ENCODE data around the gene ACIN1. TPM values are rescaled to one million over a fixed set of nuclear protein-coding genes. Genes with fewer than 3 reads are reported as not detected.
"Not testable (repeated sequence)": the region's sequence is repeated elsewhere in the genome, so short reads cannot be mapped to it uniquely, and the experiment has no call there.

The ACIN1 gene
- total RNA-seq, 4 donors from 2014 or later: 96.5 to 143 (median 108) TPM

GRCh38 chr14:23112359-23113178 is 17.6 kb upstream of the ACIN1 start:
- H3K4me1 ChIP-seq: peaks cover 0 to 13% (median 0%) of the 10 kb centered on the region in 4 donors
- peaks cover 0 to 9% of the 10 kb centered on the region in 2 donors for H3K27me3 ChIP-seq
- no peak overlapping the region for H3K4me3 ChIP-seq
- DNase-seq (ENCODE audit: low spot score in 2 of 2): no peak
- no peak for TF ChIP-seq EP300 (IDR thresholded peaks at IDR 0.05)
- TF ChIP-seq POLR2A (IDR thresholded peaks at IDR 0.05): no peak
- TF ChIP-seq CTCF (IDR thresholded peaks at IDR 0.05): no peak
- WGBS, 2 donors: 65 to 69% methylated on average over 12 of the region's 12 CpGs
- no peak overlapping the region for H3K27ac ChIP-seq
- H3K9me3 ChIP-seq: no peaks in the 10 kb centered on the region
- no peaks in the 10 kb centered on the region for H3K36me3 ChIP-seq

GRCh38 chr14:23110579-23111365 is 15.8 kb upstream of the ACIN1 start:
- Histone ChIP-seq H3K36me3 (no peaks in the 10 kb centered on the region), H3K4me3 (no peak overlapping the region), H3K27me3 (peaks cover 0 to 9% of the 10 kb centered on the region in 2 donors), H3K9me3 (no peaks in the 10 kb centered on the region), H3K4me1 (peaks cover 0 to 13% (median 0%) of the 10 kb centered on the region in 4 donors), H3K27ac (no peak overlapping the region)
- TF ChIP-seq POLR2A (IDR thresholded peaks at IDR 0.05) (no peak), CTCF (IDR thresholded peaks at IDR 0.05) (no peak), EP300 (IDR thresholded peaks at IDR 0.05) (no peak)
- WGBS, 2 donors: 70 to 77% methylated on average over 5 of the region's 5 CpGs
- DNase-seq (ENCODE audit: low spot score in 2 of 2): no peak

GRCh38 chr14:23109769-23110168 is 14.8 kb upstream of the ACIN1 start:
- H3K4me3 ChIP-seq: no peak overlapping the region
- DNase-seq (ENCODE audit: low spot score in 2 of 2): no peak
- 89 to 90% methylated on average over 1 of the region's 1 CpG for WGBS, 2 donors
- peaks cover 0 to 9% (median 0%) of the 10 kb centered on the region in 4 donors for H3K4me1 ChIP-seq
- no peaks in the 10 kb centered on the region for H3K9me3 ChIP-seq
- H3K36me3 ChIP-seq: no peaks in the 10 kb centered on the region
- no peak for TF ChIP-seq POLR2A (IDR thresholded peaks at IDR 0.05)
- no peak for TF ChIP-seq EP300 (IDR thresholded peaks at IDR 0.05)
- TF ChIP-seq CTCF (IDR thresholded peaks at IDR 0.05): no peak
- peaks cover 0 to 7% of the 10 kb centered on the region in 2 donors for H3K27me3 ChIP-seq
- H3K27ac ChIP-seq: no peak overlapping the region

- not testable (repeated sequence) for H3K4me3 ChIP-seq; H3K4me1 ChIP-seq; H3K36me3 ChIP-seq; H3K27me3 ChIP-seq; DNase-seq (ENCODE audit: low spot score in 2 of 2); H3K9me3 ChIP-seq; H3K27ac ChIP-seq
- WGBS, 2 donors: 89 to 92% methylated on average over 24 of the region's 24 CpGs
These were observed 13.2 kb upstream of the ACIN1 start for GRCh38 chr14:23108169-23108568.

GRCh38 chr14:23107620-23108019 is 12.7 kb upstream of the ACIN1 start:
- WGBS, 2 donors: 78 to 80% methylated on average over 3 to 5 of the region's 5 CpGs

GRCh38 chr14:23106747-23107045 is 11.8 kb upstream of the ACIN1 start:
- H3K9me3 ChIP-seq: no peaks in the 10 kb centered on the region
- H3K36me3 ChIP-seq: no peaks in the 10 kb centered on the region
- no peaks in the 10 kb centered on the region for H3K4me1 ChIP-seq
- H3K4me3 ChIP-seq: no peak overlapping the region
- no peak for TF ChIP-seq CTCF (IDR thresholded peaks at IDR 0.05)
- no peak for TF ChIP-seq POLR2A (IDR thresholded peaks at IDR 0.05)
- no peak for TF ChIP-seq EP300 (IDR thresholded peaks at IDR 0.05)
- H3K27ac ChIP-seq: no peak overlapping the region
- H3K27me3 ChIP-seq: no peaks in the 10 kb centered on the region
- no peak for DNase-seq (ENCODE audit: low spot score in 2 of 2)

More at GRCh38 chr14:23107620-23108019, 12.7 kb upstream of the ACIN1 start:
- H3K9me3 ChIP-seq; H3K27ac ChIP-seq; H3K4me3 ChIP-seq; H3K4me1 ChIP-seq; H3K36me3 ChIP-seq; DNase-seq (ENCODE audit: low spot score in 2 of 2); H3K27me3 ChIP-seq: not testable (repeated sequence)

Measured in tibial nerve (tissue), 4 donors.